EL (cell line): ENCODE measurements around the gene PYGB.
A peak's percentile ranks its signal among the peaks of the same experiment; 100 is the strongest.

Experiments
- DNase-seq: peaks from one replicate; pipeline ENCODE4 v3.0.0-alpha.2; 2016

The PYGB gene

GRCh38 chr20:25338112-25339023 lies 90.5 kb downstream of the PYGB start:
- no peak for DNase-seq

- DNase-seq = no peak
These were observed 91.7 kb downstream of the PYGB start for GRCh38 chr20:25339608-25340007.

- no peak for DNase-seq
These were observed 92.5 kb downstream of the PYGB start for GRCh38 chr20:25340380-25340779.

- DNase-seq = peak; percentile 62
These were observed 94.1 kb downstream of the PYGB start for GRCh38 chr20:25341716-25342680.

GRCh38 chr20:25344634-25345033 lies 96.7 kb downstream of the PYGB start:
- no peak for DNase-seq

GRCh38 chr20:25345721-25346120 lies 97.8 kb downstream of the PYGB start:
- DNase-seq = no peak

GRCh38 chr20:25346349-25346748 lies 98.5 kb downstream of the PYGB start:
- DNase-seq = no peak
